Astrocyte (in vitro differentiated cells and primary cell): ENCODE data around the gene NANOGP8. TPM values are rescaled to one million over a fixed set of nuclear protein-coding genes. Genes with fewer than 3 reads are reported as not detected.

ENCODE experiments used
- DNase-seq: peaks from one replicate; pipeline ENCODE4 v3.0.0-alpha.2; 2010; ENCODE audit warnings: low read depth
- FAIRE-seq: peaks from 2 replicates; lab custom pipeline; 2011; peaks lifted over from hg19 to GRCh38; lab: Jason Lieb, UNC
- H2AFZ ChIP-seq: 2 replicates; pipeline ENCODE4 v1.6.0; 2012; ENCODE audit warnings: low read depth, low read length, inconsistent platforms
- H3K27ac ChIP-seq: 2 replicates; pipeline ENCODE4 v1.5.1; 2011; ENCODE audit warnings: low read depth, low read length, inconsistent platforms
- H3K27me3 ChIP-seq: 2 replicates; pipeline ENCODE4 v1.6.0; 2011; ENCODE audit warnings: low read length, inconsistent platforms; ENCODE audit not compliant: insufficient read depth
- H3K36me3 ChIP-seq: 2 replicates; pipeline ENCODE4 v1.5.1; 2011; ENCODE audit warnings: low read length, inconsistent platforms; ENCODE audit not compliant: insufficient read depth
- H3K4me1 ChIP-seq: 2 replicates; pipeline ENCODE4 v1.5.1; 2011; ENCODE audit warnings: low read length, inconsistent platforms; ENCODE audit not compliant: insufficient read depth
- H3K4me2 ChIP-seq: 2 replicates; pipeline ENCODE4 v1.6.0; 2012; ENCODE audit warnings: low read length, inconsistent platforms
- H3K4me3 ChIP-seq: 2 replicates; pipeline ENCODE4 v1.5.1; 2011; ENCODE audit warnings: low read depth, mild to moderate bottlenecking, low read length, inconsistent platforms; ENCODE audit not compliant: insufficient read depth
- H3K79me2 ChIP-seq: 2 replicates; pipeline ENCODE4 v1.6.0; 2012; ENCODE audit warnings: mild to moderate bottlenecking, low read length, inconsistent platforms; ENCODE audit not compliant: insufficient read depth
- H3K9ac ChIP-seq: 2 replicates; pipeline ENCODE4 v1.6.0; 2012; ENCODE audit warnings: mild to moderate bottlenecking, low read length, inconsistent platforms
- H3K9me3 ChIP-seq: 2 replicates; pipeline ENCODE4 v1.5.1; 2012; ENCODE audit warnings: low read depth, mild to moderate bottlenecking, low read length, inconsistent platforms; ENCODE audit not compliant: insufficient read depth
- H4K20me1 ChIP-seq: 2 replicates; pipeline ENCODE4 v1.6.0; 2012; ENCODE audit warnings: low read length, inconsistent platforms; ENCODE audit not compliant: insufficient read depth
- H3K27ac Mint-ChIP-seq: one replicate; pipeline ENCODE4 v1.8.0; 2021; ENCODE audit warnings: mild to moderate bottlenecking, mixed read lengths; ENCODE audit not compliant: unreplicated experiment
- H3K27me3 Mint-ChIP-seq: one replicate; pipeline ENCODE4 v1.8.0; 2021; ENCODE audit warnings: low read depth, mixed read lengths; ENCODE audit not compliant: unreplicated experiment
- H3K36me3 Mint-ChIP-seq: one replicate; pipeline ENCODE4 v1.8.0; 2021; ENCODE audit warnings: low read depth, mixed read lengths; ENCODE audit not compliant: unreplicated experiment
- H3K4me1 Mint-ChIP-seq: one replicate; pipeline ENCODE4 v1.8.0; 2021; ENCODE audit warnings: low read depth, mixed read lengths; ENCODE audit not compliant: unreplicated experiment
- H3K4me3 Mint-ChIP-seq: one replicate; pipeline ENCODE4 v1.8.0; 2021; ENCODE audit warnings: mild to moderate bottlenecking, moderate library complexity, mixed read lengths; ENCODE audit not compliant: unreplicated experiment
- H3K9me3 Mint-ChIP-seq: one replicate; pipeline ENCODE4 v1.8.0; 2021; ENCODE audit warnings: mild to moderate bottlenecking, mixed read lengths; ENCODE audit not compliant: unreplicated experiment
- EZH2 ChIP-seq: IDR thresholded peaks from 2 replicates; pipeline ENCODE4 v1.6.1; 2012; ENCODE audit warnings: mild to moderate bottlenecking, low read length, inconsistent platforms; ENCODE audit not compliant: insufficient read depth
- total RNA-seq: library from RNA; stranded (reverse); gene quantifications from 2 replicates; pipeline ENCODE4 v1.2.1, GENCODE V29; 2021
- TF ChIP-seq, protein P1 (sequence below): IDR thresholded peaks from 2 replicates; pipeline ENCODE4 v1.5.1; 2011; ENCODE audit warnings: low read depth, mild to moderate bottlenecking, inconsistent platforms, low read length, moderate library complexity; ENCODE audit not compliant: insufficient read depth

Gene NANOGP8
- total RNA-seq, 1 donor from 2014 or later: not detected

DNA sequence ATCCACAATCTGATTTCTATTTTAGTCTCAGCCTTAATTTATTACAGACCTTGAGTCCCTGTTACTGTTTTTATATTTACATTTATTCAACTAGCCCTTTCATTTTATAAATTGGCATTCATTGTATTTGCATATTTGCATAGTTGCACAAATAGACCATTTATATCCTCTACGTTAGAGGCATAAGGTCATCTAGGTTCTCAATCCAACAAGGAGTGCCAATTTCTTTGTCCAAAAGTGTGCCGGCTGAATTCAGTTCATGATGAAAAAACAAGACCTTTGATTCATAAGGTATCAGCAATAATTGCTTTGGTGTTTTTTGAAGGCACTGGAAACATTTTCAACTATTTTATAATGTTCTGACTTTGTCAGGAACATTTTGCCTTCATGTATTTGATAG lies 33.9 kb upstream of the NANOGP8 start:
- FAIRE-seq (no peak), DNase-seq (no peak)
- no peaks in the 10 kb centered on the region for H4K20me1 ChIP-seq
- H3K27ac ChIP-seq: no peak overlapping the region
- no peaks in the 10 kb centered on the region for H3K36me3 ChIP-seq
- H3K4me2 ChIP-seq: no peak overlapping the region
- Mint-ChIP-seq H3K4me1 (peaks cover 11% of the 10 kb centered on the region), H3K9me3 (no peaks in the 10 kb centered on the region), H3K27me3 (no peaks in the 10 kb centered on the region), H3K27ac (no peak overlapping the region), H3K36me3 (no peaks in the 10 kb centered on the region), H3K4me3 (no peak overlapping the region)
- H3K79me2 ChIP-seq: no peaks in the 10 kb centered on the region
- TF ChIP-seq, protein P1, sequence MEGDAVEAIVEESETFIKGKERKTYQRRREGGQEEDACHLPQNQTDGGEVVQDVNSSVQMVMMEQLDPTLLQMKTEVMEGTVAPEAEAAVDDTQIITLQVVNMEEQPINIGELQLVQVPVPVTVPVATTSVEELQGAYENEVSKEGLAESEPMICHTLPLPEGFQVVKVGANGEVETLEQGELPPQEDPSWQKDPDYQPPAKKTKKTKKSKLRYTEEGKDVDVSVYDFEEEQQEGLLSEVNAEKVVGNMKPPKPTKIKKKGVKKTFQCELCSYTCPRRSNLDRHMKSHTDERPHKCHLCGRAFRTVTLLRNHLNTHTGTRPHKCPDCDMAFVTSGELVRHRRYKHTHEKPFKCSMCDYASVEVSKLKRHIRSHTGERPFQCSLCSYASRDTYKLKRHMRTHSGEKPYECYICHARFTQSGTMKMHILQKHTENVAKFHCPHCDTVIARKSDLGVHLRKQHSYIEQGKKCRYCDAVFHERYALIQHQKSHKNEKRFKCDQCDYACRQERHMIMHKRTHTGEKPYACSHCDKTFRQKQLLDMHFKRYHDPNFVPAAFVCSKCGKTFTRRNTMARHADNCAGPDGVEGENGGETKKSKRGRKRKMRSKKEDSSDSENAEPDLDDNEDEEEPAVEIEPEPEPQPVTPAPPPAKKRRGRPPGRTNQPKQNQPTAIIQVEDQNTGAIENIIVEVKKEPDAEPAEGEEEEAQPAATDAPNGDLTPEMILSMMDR: no peak
- no peak for TF ChIP-seq EZH2
- no peaks in the 10 kb centered on the region for H3K4me1 ChIP-seq
- no peaks in the 10 kb centered on the region for H3K27me3 ChIP-seq
- no peak overlapping the region for H2AFZ ChIP-seq
- no peak overlapping the region for H3K9ac ChIP-seq
- no peaks in the 10 kb centered on the region for H3K9me3 ChIP-seq
- H3K4me3 ChIP-seq: no peak overlapping the region

DNA sequence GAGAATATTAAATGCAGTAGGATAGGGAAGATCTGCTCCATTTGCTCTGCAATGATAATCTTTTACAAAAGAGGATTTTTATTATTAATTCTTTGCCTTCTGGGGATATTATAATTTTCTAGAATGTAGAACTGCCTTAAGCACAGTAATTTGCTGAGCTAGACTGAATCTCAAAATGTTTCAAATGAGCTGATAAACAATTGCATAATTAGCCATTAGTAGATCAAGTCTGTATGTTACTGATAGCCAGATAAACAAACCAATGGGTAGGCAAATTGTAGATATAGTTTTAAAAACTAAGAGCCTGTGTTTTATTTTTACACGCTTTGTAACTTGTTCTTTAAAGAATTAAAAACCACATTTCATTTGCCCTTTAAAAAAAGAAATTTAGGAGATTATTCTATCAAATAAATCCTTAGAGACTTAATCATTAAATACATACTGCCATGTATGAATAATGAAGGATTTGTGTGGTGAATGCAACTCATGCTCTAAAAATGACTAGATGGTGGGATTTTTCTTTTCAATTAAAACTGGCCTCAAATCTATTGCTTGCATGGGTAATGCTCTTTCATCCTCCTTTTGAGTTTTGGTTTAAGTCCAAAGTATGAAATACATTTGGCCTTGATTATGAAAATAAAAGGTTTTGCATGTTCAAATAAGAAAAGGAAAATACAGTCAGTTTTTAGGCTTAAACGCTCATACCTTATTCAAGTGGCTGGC lies 32.6 kb upstream of the NANOGP8 start:
- Histone ChIP-seq H3K9me3 (no peaks in the 10 kb centered on the region), H3K4me2 (no peak overlapping the region), H4K20me1 (no peaks in the 10 kb centered on the region), H3K4me3 (no peak overlapping the region), H3K79me2 (no peaks in the 10 kb centered on the region), H3K36me3 (no peaks in the 10 kb centered on the region), H3K4me1 (no peaks in the 10 kb centered on the region), H3K27ac (no peak overlapping the region), H3K9ac (no peak overlapping the region), H3K27me3 (no peaks in the 10 kb centered on the region), H2AFZ (no peak overlapping the region)
- no peak for FAIRE-seq
- no peak for TF ChIP-seq EZH2
- TF ChIP-seq, protein P1: no peak
- Mint-ChIP-seq H3K27me3 (no peaks in the 10 kb centered on the region), H3K27ac (no peak overlapping the region), H3K4me3 (no peak overlapping the region), H3K36me3 (no peaks in the 10 kb centered on the region), H3K4me1 (peaks cover 11% of the 10 kb centered on the region), H3K9me3 (no peaks in the 10 kb centered on the region)
- DNase-seq: peak; percentile 40

DNA sequence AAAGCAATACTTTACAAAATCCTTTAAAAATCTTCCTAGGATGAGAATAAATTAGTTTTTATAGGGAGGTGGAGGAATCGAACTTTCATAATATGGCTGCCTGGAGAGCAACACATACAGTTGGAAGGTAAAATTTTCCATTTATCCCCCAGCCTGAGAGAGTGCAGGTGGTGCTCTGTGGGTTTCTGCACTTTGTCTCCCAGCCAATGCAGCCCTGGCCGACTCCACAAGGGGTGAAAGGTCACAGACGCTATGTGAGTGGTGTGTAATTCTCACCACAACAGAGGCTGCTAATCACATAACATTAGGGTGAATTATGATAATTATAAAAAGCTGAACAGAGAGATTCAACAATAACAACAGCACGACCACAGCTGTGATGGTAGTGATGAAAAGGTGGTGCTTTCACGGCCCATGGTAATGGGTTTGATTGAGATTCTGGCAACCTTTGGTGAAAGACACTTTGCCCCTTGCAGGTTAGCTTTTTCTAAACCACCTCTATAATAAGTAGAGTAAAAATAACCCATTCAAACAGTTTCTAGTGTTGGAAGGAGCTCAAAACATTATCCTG lies 30.1 kb upstream of the NANOGP8 start:
- H3K27ac ChIP-seq: no peak overlapping the region
- H3K4me1 ChIP-seq: no peaks in the 10 kb centered on the region
- H3K79me2 ChIP-seq: no peaks in the 10 kb centered on the region
- no peaks in the 10 kb centered on the region for H3K9me3 ChIP-seq
- no peak overlapping the region for H3K4me3 Mint-ChIP-seq
- H3K27me3 Mint-ChIP-seq: no peaks in the 10 kb centered on the region
- H3K4me3 ChIP-seq: no peak overlapping the region
- H3K36me3 ChIP-seq: no peaks in the 10 kb centered on the region
- no peaks in the 10 kb centered on the region for H3K9me3 Mint-ChIP-seq
- DNase-seq (peak; percentile 81), FAIRE-seq (no peak)
- no peak overlapping the region for H3K27ac Mint-ChIP-seq
- H3K4me1 Mint-ChIP-seq: peaks cover 14% of the 10 kb centered on the region
- no peaks in the 10 kb centered on the region for H4K20me1 ChIP-seq
- no peak for TF ChIP-seq EZH2
- TF ChIP-seq, protein P1: no peak
- H3K36me3 Mint-ChIP-seq: no peaks in the 10 kb centered on the region
- no peak overlapping the region for H3K4me2 ChIP-seq
- H2AFZ ChIP-seq: no peak overlapping the region
- H3K27me3 ChIP-seq: no peaks in the 10 kb centered on the region
- H3K9ac ChIP-seq: no peak overlapping the region
